Astrocyte (in vitro differentiated cells and primary cell): ENCODE results near the gene ZNF618. TPM values are rescaled to one million over a fixed set of nuclear protein-coding genes. Genes with fewer than 3 reads are reported as not detected.

Experiments
- DNase-seq: peaks from one replicate; pipeline ENCODE4 v3.0.0-alpha.2; 2010; ENCODE audit warnings: low read depth
- FAIRE-seq: peaks from 2 replicates; lab custom pipeline; 2011; peaks lifted over from hg19 to GRCh38; lab: Jason Lieb, UNC
- H2AFZ ChIP-seq: 2 replicates; pipeline ENCODE4 v1.6.0; 2012; ENCODE audit warnings: low read depth, low read length, inconsistent platforms
- H3K27ac ChIP-seq: 2 replicates; pipeline ENCODE4 v1.5.1; 2011; ENCODE audit warnings: low read depth, low read length, inconsistent platforms
- H3K27me3 ChIP-seq: 2 replicates; pipeline ENCODE4 v1.6.0; 2011; ENCODE audit warnings: low read length, inconsistent platforms; ENCODE audit not compliant: insufficient read depth
- H3K36me3 ChIP-seq: 2 replicates; pipeline ENCODE4 v1.5.1; 2011; ENCODE audit warnings: low read length, inconsistent platforms; ENCODE audit not compliant: insufficient read depth
- H3K4me1 ChIP-seq: 2 replicates; pipeline ENCODE4 v1.5.1; 2011; ENCODE audit warnings: low read length, inconsistent platforms; ENCODE audit not compliant: insufficient read depth
- H3K4me2 ChIP-seq: 2 replicates; pipeline ENCODE4 v1.6.0; 2012; ENCODE audit warnings: low read length, inconsistent platforms
- H3K4me3 ChIP-seq: 2 replicates; pipeline ENCODE4 v1.5.1; 2011; ENCODE audit warnings: low read depth, mild to moderate bottlenecking, low read length, inconsistent platforms; ENCODE audit not compliant: insufficient read depth
- H3K79me2 ChIP-seq: 2 replicates; pipeline ENCODE4 v1.6.0; 2012; ENCODE audit warnings: mild to moderate bottlenecking, low read length, inconsistent platforms; ENCODE audit not compliant: insufficient read depth
- H3K9ac ChIP-seq: 2 replicates; pipeline ENCODE4 v1.6.0; 2012; ENCODE audit warnings: mild to moderate bottlenecking, low read length, inconsistent platforms
- H3K9me3 ChIP-seq: 2 replicates; pipeline ENCODE4 v1.5.1; 2012; ENCODE audit warnings: low read depth, mild to moderate bottlenecking, low read length, inconsistent platforms; ENCODE audit not compliant: insufficient read depth
- H4K20me1 ChIP-seq: 2 replicates; pipeline ENCODE4 v1.6.0; 2012; ENCODE audit warnings: low read length, inconsistent platforms; ENCODE audit not compliant: insufficient read depth
- H3K27ac Mint-ChIP-seq: one replicate; pipeline ENCODE4 v1.8.0; 2021; ENCODE audit warnings: mild to moderate bottlenecking, mixed read lengths; ENCODE audit not compliant: unreplicated experiment
- H3K27me3 Mint-ChIP-seq: one replicate; pipeline ENCODE4 v1.8.0; 2021; ENCODE audit warnings: low read depth, mixed read lengths; ENCODE audit not compliant: unreplicated experiment
- H3K36me3 Mint-ChIP-seq: one replicate; pipeline ENCODE4 v1.8.0; 2021; ENCODE audit warnings: low read depth, mixed read lengths; ENCODE audit not compliant: unreplicated experiment
- H3K4me1 Mint-ChIP-seq: one replicate; pipeline ENCODE4 v1.8.0; 2021; ENCODE audit warnings: low read depth, mixed read lengths; ENCODE audit not compliant: unreplicated experiment
- H3K4me3 Mint-ChIP-seq: one replicate; pipeline ENCODE4 v1.8.0; 2021; ENCODE audit warnings: mild to moderate bottlenecking, moderate library complexity, mixed read lengths; ENCODE audit not compliant: unreplicated experiment
- H3K9me3 Mint-ChIP-seq: one replicate; pipeline ENCODE4 v1.8.0; 2021; ENCODE audit warnings: mild to moderate bottlenecking, mixed read lengths; ENCODE audit not compliant: unreplicated experiment
- EZH2 ChIP-seq: IDR thresholded peaks from 2 replicates; pipeline ENCODE4 v1.6.1; 2012; ENCODE audit warnings: mild to moderate bottlenecking, low read length, inconsistent platforms; ENCODE audit not compliant: insufficient read depth
- total RNA-seq: library from RNA; stranded (reverse); gene quantifications from 2 replicates; pipeline ENCODE4 v1.2.1, GENCODE V29; 2021
- TF ChIP-seq, protein P1 (sequence below): IDR thresholded peaks from 2 replicates; pipeline ENCODE4 v1.5.1; 2011; ENCODE audit warnings: low read depth, mild to moderate bottlenecking, inconsistent platforms, low read length, moderate library complexity; ENCODE audit not compliant: insufficient read depth

Gene ZNF618
- total RNA-seq, 1 donor from 2014 or later, result 30.1 TPM

DNA sequence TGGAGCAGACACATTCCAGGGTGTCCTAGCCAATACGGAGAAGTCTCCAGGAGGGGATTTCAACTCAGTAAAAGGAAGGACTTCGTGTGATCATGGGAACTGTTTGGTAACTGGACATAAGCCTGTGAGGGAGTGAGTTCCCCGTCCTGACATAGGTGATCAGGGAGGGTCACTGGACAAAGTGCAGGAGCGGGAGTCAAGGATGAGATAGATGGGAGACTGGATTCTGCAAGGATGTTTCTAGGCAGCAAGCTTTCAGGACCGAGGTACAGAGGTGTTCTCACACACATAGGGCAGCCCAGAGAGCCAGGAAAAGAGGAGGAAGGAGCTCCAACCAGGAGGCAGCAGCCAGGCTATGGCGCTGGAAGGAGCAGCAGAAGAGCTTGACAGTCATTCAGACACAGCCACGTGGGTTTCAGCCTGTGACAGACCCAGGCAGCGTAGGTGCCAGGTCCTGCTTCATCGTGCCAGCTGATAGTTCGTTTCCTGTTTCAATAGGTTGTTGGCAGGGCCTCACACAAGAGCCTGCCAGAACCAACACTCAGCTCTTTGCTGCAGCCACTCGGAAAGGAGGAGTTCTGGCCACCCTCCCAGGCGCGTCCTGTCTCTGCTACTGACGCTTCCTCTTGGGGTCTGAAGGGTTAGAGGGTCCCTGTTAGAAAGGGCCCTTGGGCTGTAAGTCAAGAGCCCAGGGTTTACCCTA lies 117.9 kb downstream of the ZNF618 start:
- DNase-seq (peak; percentile 77), FAIRE-seq (peak; percentile 26)
- peaks cover 37% of the 10 kb centered on the region for H3K36me3 Mint-ChIP-seq
- no peak overlapping the region for H3K4me3 Mint-ChIP-seq
- H3K27me3 ChIP-seq, result no peaks in the 10 kb centered on the region
- H3K4me1 Mint-ChIP-seq, result no peaks in the 10 kb centered on the region
- H3K9ac ChIP-seq, result peak overlapping the region; percentile 11
- no peak overlapping the region for H2AFZ ChIP-seq
- H3K4me1 ChIP-seq, result peaks cover 9% of the 10 kb centered on the region
- no peak overlapping the region for H3K27ac Mint-ChIP-seq
- peak overlapping the region; percentile 34 for H3K4me2 ChIP-seq
- TF ChIP-seq EZH2, result no peak
- TF ChIP-seq, protein P1, sequence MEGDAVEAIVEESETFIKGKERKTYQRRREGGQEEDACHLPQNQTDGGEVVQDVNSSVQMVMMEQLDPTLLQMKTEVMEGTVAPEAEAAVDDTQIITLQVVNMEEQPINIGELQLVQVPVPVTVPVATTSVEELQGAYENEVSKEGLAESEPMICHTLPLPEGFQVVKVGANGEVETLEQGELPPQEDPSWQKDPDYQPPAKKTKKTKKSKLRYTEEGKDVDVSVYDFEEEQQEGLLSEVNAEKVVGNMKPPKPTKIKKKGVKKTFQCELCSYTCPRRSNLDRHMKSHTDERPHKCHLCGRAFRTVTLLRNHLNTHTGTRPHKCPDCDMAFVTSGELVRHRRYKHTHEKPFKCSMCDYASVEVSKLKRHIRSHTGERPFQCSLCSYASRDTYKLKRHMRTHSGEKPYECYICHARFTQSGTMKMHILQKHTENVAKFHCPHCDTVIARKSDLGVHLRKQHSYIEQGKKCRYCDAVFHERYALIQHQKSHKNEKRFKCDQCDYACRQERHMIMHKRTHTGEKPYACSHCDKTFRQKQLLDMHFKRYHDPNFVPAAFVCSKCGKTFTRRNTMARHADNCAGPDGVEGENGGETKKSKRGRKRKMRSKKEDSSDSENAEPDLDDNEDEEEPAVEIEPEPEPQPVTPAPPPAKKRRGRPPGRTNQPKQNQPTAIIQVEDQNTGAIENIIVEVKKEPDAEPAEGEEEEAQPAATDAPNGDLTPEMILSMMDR, result no peak
- peaks cover 10% of the 10 kb centered on the region for H3K79me2 ChIP-seq
- H3K9me3 ChIP-seq, result no peaks in the 10 kb centered on the region
- H3K9me3 Mint-ChIP-seq, result no peaks in the 10 kb centered on the region
- no peaks in the 10 kb centered on the region for H3K27me3 Mint-ChIP-seq
- peaks cover 89% of the 10 kb centered on the region for H4K20me1 ChIP-seq
- no peak overlapping the region for H3K27ac ChIP-seq
- H3K36me3 ChIP-seq, result peaks cover 4% of the 10 kb centered on the region
- H3K4me3 ChIP-seq, result no peak overlapping the region

DNA sequence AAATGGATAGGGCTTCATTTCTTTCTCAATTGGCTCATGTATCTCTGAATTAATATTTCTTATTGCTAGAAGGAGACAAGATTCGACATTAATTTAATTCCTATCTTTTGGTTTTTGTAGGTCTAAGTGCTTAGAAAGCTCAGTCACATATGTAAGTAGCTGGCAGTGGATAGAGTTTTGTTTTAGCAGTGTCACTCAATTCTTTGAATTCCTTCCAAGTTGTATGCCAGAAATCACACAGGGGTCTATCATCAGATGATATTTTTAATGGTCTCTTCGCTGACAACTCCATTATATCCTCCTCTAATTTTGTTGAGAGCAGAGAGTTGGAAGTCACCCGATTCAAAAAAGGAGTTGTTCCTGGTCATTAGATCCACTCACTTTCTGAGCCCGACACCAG lies 119.3 kb downstream of the ZNF618 start:
- H3K36me3 Mint-ChIP-seq, result peaks cover 31% of the 10 kb centered on the region
- Histone ChIP-seq H3K79me2 (peaks cover 10% of the 10 kb centered on the region), H3K27ac (no peak overlapping the region), H3K9me3 (no peaks in the 10 kb centered on the region), H3K4me2 (no peak overlapping the region), H3K4me3 (no peak overlapping the region), H3K36me3 (peaks cover 4% of the 10 kb centered on the region), H3K27me3 (no peaks in the 10 kb centered on the region), H3K4me1 (peaks cover 9% of the 10 kb centered on the region), H4K20me1 (peaks cover 84% of the 10 kb centered on the region), H2AFZ (no peak overlapping the region), H3K9ac (no peak overlapping the region)
- no peaks in the 10 kb centered on the region for H3K27me3 Mint-ChIP-seq
- H3K9me3 Mint-ChIP-seq, result no peaks in the 10 kb centered on the region
- TF ChIP-seq EZH2, result no peak
- TF ChIP-seq, protein P1, result no peak
- no peak for FAIRE-seq
- no peak for DNase-seq
- H3K4me3 Mint-ChIP-seq, result no peak overlapping the region
- H3K4me1 Mint-ChIP-seq, result peaks cover 1% of the 10 kb centered on the region
- no peak overlapping the region for H3K27ac Mint-ChIP-seq

GRCh38 chr9:113995963-113996362 lies 119.9 kb downstream of the ZNF618 start:
- no peak overlapping the region for H3K4me3 Mint-ChIP-seq
- peaks cover 30% of the 10 kb centered on the region for H3K36me3 Mint-ChIP-seq
- H4K20me1 ChIP-seq, result peaks cover 84% of the 10 kb centered on the region
- peaks cover 10% of the 10 kb centered on the region for H3K79me2 ChIP-seq
- no peak overlapping the region for H3K9ac ChIP-seq
- H3K4me3 ChIP-seq, result no peak overlapping the region
- H3K27me3 Mint-ChIP-seq, result no peaks in the 10 kb centered on the region
- H3K4me1 ChIP-seq, result peaks cover 9% of the 10 kb centered on the region
- no peak overlapping the region for H3K27ac ChIP-seq
- FAIRE-seq (no peak), DNase-seq (no peak)
- no peak overlapping the region for H2AFZ ChIP-seq
- H3K4me2 ChIP-seq, result no peak overlapping the region
- H3K9me3 ChIP-seq, result no peaks in the 10 kb centered on the region
- H3K4me1 Mint-ChIP-seq, result peaks cover 5% of the 10 kb centered on the region
- no peaks in the 10 kb centered on the region for H3K27me3 ChIP-seq
- peaks cover 4% of the 10 kb centered on the region for H3K36me3 ChIP-seq
- TF ChIP-seq EZH2, result no peak
- TF ChIP-seq, protein P1, result no peak
- H3K9me3 Mint-ChIP-seq, result no peaks in the 10 kb centered on the region
- no peak overlapping the region for H3K27ac Mint-ChIP-seq
